ENCODE data around the gene FTMT.
"Not testable (repeated sequence)": the region's sequence is repeated elsewhere in the genome, so short reads cannot be mapped to it uniquely, and the experiment has no call there.

Gene FTMT

GRCh38 chr5:121851643-121852574 lies at the start of gene FTMT:
Gene FTMT, plus strand, starts transcription at chr5:121851882. Its CDS starts 82 bp downstream, at chr5:121851964.
- DNase-seq = no peak

- not testable (repeated sequence) for DNase-seq
These were observed 46.4 kb upstream of the FTMT start for GRCh38 chr5:121805251-121805650.

GRCh38 chr5:121805911-121806310 lies 45.8 kb upstream of the FTMT start:
- DNase-seq = no peak

- no peak for DNase-seq
These were observed 35.5 kb upstream of the FTMT start for GRCh38 chr5:121816164-121816563.

GRCh38 chr5:121819682-121820261 lies 31.9 kb upstream of the FTMT start:
- no peak for DNase-seq

GRCh38 chr5:121833617-121834016 lies 18.1 kb upstream of the FTMT start:
- no peak for DNase-seq

- DNase-seq = no peak
These were observed 17.7 kb upstream of the FTMT start for GRCh38 chr5:121834021-121834420.

- no peak for DNase-seq
These were observed 9.8 kb upstream of the FTMT start for GRCh38 chr5:121841892-121842291.

GRCh38 chr5:121850272-121850671 lies 1.4 kb upstream of the FTMT start:
- DNase-seq = no peak

- no peak for DNase-seq
These were observed 2.2 kb downstream of the FTMT start for GRCh38 chr5:121853850-121854249.

- no peak for DNase-seq
These were observed 11.1 kb downstream of the FTMT start for GRCh38 chr5:121862801-121863200.

- DNase-seq = no peak
These were observed 12.1 kb downstream of the FTMT start for GRCh38 chr5:121863753-121864285.

- no peak for DNase-seq
These were observed 15.7 kb downstream of the FTMT start for GRCh38 chr5:121867403-121867802.

GRCh38 chr5:121870489-121870888 lies 18.8 kb downstream of the FTMT start:
- no peak for DNase-seq

GRCh38 chr5:121872856-121873255 lies 21.2 kb downstream of the FTMT start:
- no peak for DNase-seq

GRCh38 chr5:121873409-121873808 lies 21.7 kb downstream of the FTMT start:
- no peak for DNase-seq

GRCh38 chr5:121885630-121886029 lies 33.9 kb downstream of the FTMT start:
- DNase-seq = no peak

GRCh38 chr5:121887727-121888126 lies 36.0 kb downstream of the FTMT start:
- DNase-seq = no peak

GRCh38 chr5:121890297-121890858 lies 38.7 kb downstream of the FTMT start:
- DNase-seq = no peak

- no peak for DNase-seq
These were observed 45.7 kb downstream of the FTMT start for GRCh38 chr5:121897341-121897740.

- DNase-seq = no peak
These were observed 47.7 kb downstream of the FTMT start for GRCh38 chr5:121899346-121899745.

All from DMS79 (cell line).